HL-60 (cell line): Measurements from ENCODE around the gene VTI1A.

Experiments
- DNase-seq, 2 experiments: peaks; one replicate each; pipeline ENCODE4 v3.0.0-alpha.2; 2010 to 2020; ENCODE audit warnings: low read depth in 1 of 2, low spot score in 1 of 2
- H3K27ac ChIP-seq: fragments of 250-450 bp; sonication (Bioruptor Pico); replicated peaks from 2 replicates; pipeline ENCODE4 v1.5.1; 2020; ENCODE audit warnings: mild to moderate bottlenecking, moderate library complexity
- H3K27me3 ChIP-seq: fragments of 250-450 bp; sonication (Bioruptor Pico); 2 replicates; pipeline ENCODE4 v1.5.1; 2021; ENCODE audit warnings: mild to moderate bottlenecking, moderate library complexity; ENCODE audit not compliant: insufficient read depth, poor library complexity, severe bottlenecking
- H3K4me3 ChIP-seq: replicated peaks from 2 replicates; pipeline ENCODE4 v1.5.1; 2011; ENCODE audit warnings: mild to moderate bottlenecking, control low read depth, low read length; ENCODE audit not compliant: insufficient read depth
- GABPA ChIP-seq: IDR thresholded peaks from 2 replicates; pipeline ENCODE4 v1.6.1; 2012; ENCODE audit warnings: low read depth
- POLR2AphosphoS5 ChIP-seq: IDR thresholded peaks from 2 replicates; pipeline ENCODE4 v1.6.1; 2012; ENCODE audit warnings: low read depth
- SPI1 ChIP-seq: IDR thresholded peaks from 2 replicates; pipeline ENCODE4 v1.6.1; 2012; ENCODE audit warnings: low read depth, mild to moderate bottlenecking, borderline replicate concordance
- TF ChIP-seq, protein P1 (sequence below): IDR thresholded peaks from 2 replicates; pipeline ENCODE4 v1.6.1; 2012; ENCODE audit warnings: low read depth; ENCODE audit not compliant: insufficient replicate concordance
- TF ChIP-seq, protein P2 (sequence below): IDR thresholded peaks from one replicate; pipeline ENCODE4 v1.5.1; 2011; ENCODE audit warnings: low read length, control low read depth, inconsistent platforms; ENCODE audit not compliant: insufficient read depth

The VTI1A gene

DNA sequence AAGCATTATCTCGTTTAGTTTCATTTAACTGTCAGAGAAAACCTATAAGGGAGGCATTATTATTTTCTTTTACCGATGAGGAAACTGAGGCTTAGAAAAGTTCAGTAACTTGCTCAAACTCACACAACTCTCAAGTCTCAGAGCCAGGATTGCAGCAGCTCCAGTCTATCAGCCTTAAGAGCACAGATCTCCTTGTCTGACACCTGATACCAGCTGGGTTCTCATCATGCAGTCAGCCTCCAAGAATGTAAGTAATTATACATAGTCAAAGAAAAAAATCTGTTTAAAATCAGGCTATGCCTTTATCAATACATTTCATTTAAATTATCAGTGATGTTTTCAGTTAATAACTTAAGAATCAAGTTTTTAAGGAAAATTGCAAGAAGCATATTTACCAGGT is 266.4 kb downstream of the VTI1A start:
- TF ChIP-seq, protein P1, sequence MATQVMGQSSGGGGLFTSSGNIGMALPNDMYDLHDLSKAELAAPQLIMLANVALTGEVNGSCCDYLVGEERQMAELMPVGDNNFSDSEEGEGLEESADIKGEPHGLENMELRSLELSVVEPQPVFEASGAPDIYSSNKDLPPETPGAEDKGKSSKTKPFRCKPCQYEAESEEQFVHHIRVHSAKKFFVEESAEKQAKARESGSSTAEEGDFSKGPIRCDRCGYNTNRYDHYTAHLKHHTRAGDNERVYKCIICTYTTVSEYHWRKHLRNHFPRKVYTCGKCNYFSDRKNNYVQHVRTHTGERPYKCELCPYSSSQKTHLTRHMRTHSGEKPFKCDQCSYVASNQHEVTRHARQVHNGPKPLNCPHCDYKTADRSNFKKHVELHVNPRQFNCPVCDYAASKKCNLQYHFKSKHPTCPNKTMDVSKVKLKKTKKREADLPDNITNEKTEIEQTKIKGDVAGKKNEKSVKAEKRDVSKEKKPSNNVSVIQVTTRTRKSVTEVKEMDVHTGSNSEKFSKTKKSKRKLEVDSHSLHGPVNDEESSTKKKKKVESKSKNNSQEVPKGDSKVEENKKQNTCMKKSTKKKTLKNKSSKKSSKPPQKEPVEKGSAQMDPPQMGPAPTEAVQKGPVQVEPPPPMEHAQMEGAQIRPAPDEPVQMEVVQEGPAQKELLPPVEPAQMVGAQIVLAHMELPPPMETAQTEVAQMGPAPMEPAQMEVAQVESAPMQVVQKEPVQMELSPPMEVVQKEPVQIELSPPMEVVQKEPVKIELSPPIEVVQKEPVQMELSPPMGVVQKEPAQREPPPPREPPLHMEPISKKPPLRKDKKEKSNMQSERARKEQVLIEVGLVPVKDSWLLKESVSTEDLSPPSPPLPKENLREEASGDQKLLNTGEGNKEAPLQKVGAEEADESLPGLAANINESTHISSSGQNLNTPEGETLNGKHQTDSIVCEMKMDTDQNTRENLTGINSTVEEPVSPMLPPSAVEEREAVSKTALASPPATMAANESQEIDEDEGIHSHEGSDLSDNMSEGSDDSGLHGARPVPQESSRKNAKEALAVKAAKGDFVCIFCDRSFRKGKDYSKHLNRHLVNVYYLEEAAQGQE, result no peak
- TF ChIP-seq POLR2AphosphoS5, result no peak
- TF ChIP-seq GABPA, result no peak
- TF ChIP-seq, protein P2, sequence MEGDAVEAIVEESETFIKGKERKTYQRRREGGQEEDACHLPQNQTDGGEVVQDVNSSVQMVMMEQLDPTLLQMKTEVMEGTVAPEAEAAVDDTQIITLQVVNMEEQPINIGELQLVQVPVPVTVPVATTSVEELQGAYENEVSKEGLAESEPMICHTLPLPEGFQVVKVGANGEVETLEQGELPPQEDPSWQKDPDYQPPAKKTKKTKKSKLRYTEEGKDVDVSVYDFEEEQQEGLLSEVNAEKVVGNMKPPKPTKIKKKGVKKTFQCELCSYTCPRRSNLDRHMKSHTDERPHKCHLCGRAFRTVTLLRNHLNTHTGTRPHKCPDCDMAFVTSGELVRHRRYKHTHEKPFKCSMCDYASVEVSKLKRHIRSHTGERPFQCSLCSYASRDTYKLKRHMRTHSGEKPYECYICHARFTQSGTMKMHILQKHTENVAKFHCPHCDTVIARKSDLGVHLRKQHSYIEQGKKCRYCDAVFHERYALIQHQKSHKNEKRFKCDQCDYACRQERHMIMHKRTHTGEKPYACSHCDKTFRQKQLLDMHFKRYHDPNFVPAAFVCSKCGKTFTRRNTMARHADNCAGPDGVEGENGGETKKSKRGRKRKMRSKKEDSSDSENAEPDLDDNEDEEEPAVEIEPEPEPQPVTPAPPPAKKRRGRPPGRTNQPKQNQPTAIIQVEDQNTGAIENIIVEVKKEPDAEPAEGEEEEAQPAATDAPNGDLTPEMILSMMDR, result no peak
- no peak for TF ChIP-seq SPI1
- Histone ChIP-seq H3K27ac (no peak overlapping the region), H3K4me3 (no peak overlapping the region), H3K27me3 (no peaks in the 10 kb centered on the region)
- DNase-seq, result no peak

DNA sequence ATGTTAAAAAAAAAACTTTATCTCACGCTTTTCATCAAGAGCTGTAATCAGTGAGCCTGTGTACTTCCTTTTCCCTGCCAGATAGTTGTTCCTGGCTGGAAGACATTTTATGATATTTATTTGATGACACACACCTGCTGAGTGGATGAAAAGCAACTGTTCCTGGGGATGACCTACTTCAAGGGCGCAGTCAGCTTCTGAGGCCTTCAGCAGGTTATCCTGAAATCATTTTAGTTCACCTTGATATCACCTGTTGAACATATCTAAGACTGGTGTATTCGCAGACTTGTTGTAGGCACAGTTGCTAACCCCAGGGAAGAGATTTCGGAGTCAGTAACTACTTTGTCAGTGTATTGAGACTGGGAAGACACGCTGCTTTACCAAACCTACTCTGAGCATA is 268.6 kb downstream of the VTI1A start:
- TF ChIP-seq GABPA, result no peak
- no peak for TF ChIP-seq POLR2AphosphoS5
- TF ChIP-seq, protein P1, result no peak
- TF ChIP-seq, protein P2, result no peak
- no peak for TF ChIP-seq SPI1
- H3K27ac ChIP-seq, result no peak overlapping the region
- DNase-seq, result no peak

DNA sequence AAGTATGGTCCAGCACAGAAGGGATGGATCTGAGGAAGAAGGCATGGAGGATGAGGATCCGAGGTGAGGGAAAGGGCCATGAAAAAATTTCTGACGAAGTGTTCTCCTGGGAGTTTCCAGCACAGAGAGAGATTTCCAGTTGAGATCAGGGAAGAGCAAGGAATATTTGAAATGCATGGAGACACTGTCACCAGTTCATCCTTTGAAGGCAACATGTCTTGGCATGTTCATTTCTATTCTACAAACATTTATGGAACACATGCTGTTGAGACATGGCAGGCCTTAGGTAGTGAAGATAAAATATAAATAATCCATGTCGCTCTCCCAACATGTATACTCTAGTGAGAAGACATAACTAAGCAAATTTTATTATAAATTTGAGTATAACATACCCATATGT is 269.1 kb downstream of the VTI1A start:
- Histone ChIP-seq H3K27me3 (no peaks in the 10 kb centered on the region), H3K4me3 (no peak overlapping the region), H3K27ac (no peak overlapping the region)
- DNase-seq, result no peak
- TF ChIP-seq, protein P2, result no peak
- TF ChIP-seq, protein P1, result no peak
- TF ChIP-seq POLR2AphosphoS5 (no peak), GABPA (no peak), SPI1 (no peak)

More for the DNA sequence above, 268.6 kb downstream of the VTI1A start:
- Histone ChIP-seq H3K27me3 (no peaks in the 10 kb centered on the region), H3K4me3 (no peak overlapping the region)
